Heart left ventricle (tissue), 16 donors: Measurements from ENCODE around the gene ZNF512. TPM values are rescaled to one million over a fixed set of nuclear protein-coding genes. Genes with fewer than 3 reads are reported as not detected.
A peak's percentile ranks its signal among the peaks of the same experiment; 100 is the strongest.

Experiments
- ATAC-seq, 4 donors: fragments of 200-7000 bp; cut with Tn5 transposase; one replicate each; pipeline ENCODE4 v1.9.1; 2020 to 2022; ENCODE audit warnings: moderate library complexity in 4 of 4, mild to moderate bottlenecking in 3 of 4, moderate number of reproducible peaks in 1 of 4
- DNase-seq, 5 donors: peaks; one replicate each; pipeline ENCODE4 v3.0.0-alpha.2; 2020
- H3K27ac ChIP-seq, 12 donors: fragments of 200-600 bp; sonication (generic) in 4 of 12; one replicate each; pipeline versions ENCODE4 v1.5.0 to v1.8.0; 2016 to 2022; ENCODE audit warnings: mild to moderate bottlenecking in 2 of 12
- H3K27me3 ChIP-seq, 9 donors: fragments of 200-600 bp; sonication (generic) in 2 of 9; one replicate each; pipeline versions ENCODE4 v1.5.1 to v1.8.0; 2016 to 2022; ENCODE audit warnings: mild to moderate bottlenecking in 3 of 9
- H3K36me3 ChIP-seq, 9 donors: fragments of 200-600 bp; sonication (generic) in 2 of 9; one replicate each; pipeline versions ENCODE4 v1.5.0 to v1.8.0; 2018 to 2022; ENCODE audit warnings: mild to moderate bottlenecking in 2 of 9
- H3K4me1 ChIP-seq, 12 donors: fragments of 200-600 bp; sonication (generic) in 4 of 12; one replicate each; pipeline versions ENCODE4 v1.5.0 to v1.8.0; 2016 to 2022; ENCODE audit warnings: mild to moderate bottlenecking in 3 of 12
- H3K4me3 ChIP-seq, 12 donors: fragments of 200-600 bp; sonication (generic) in 4 of 12; one replicate each; pipeline versions ENCODE4 v1.5.0 to v1.8.0; 2017 to 2022; ENCODE audit warnings: mild to moderate bottlenecking in 9 of 12, moderate library complexity in 4 of 12
- H3K9me3 ChIP-seq, 12 donors: fragments of 200-600 bp; sonication (generic) in 4 of 12; one replicate each; pipeline versions ENCODE4 v1.5.0 to v1.8.0; 2016 to 2022; ENCODE audit warnings: mild to moderate bottlenecking in 1 of 12
- CTCF ChIP-seq, 12 donors: fragments of 200-600 bp; sonication (generic) in 4 of 12; IDR thresholded peaks; one replicate each; pipeline versions ENCODE4 v1.5.0 to v1.8.0; 2018 to 2022; ENCODE audit warnings: antibody characterized with exemption in 12 of 12, mild to moderate bottlenecking in 5 of 12
- POLR2A ChIP-seq, 2 donors: fragments of 450-650 bp; IDR thresholded peaks; one replicate each; pipeline ENCODE4 v1.6.1; 2017; ENCODE audit warnings: antibody characterized with exemption in 2 of 2, mild to moderate bottlenecking in 2 of 2, moderate library complexity in 2 of 2
- WGBS, 4 donors: extraction: QIAGEN DNeasy Blood & Tissue Kit in 2 of 4; methylation state at CpG; one replicate each; pipeline versions ENCODE4 v1.1.5 to v1.1.7; 2013 to 2018; 5-methylcytosine and 5-hydroxymethylcytosine counted together
- intact Hi-C, 10 donors: fragments of 100-400 bp; cut with DNase I; formaldehyde crosslinking; loops; one replicate each; pipeline versions ENCODE4 v1.11.1 to v1.14.2; 2022
- polyA plus RNA-seq, 2 donors: library from polyadenylated mRNA; stranded (reverse); fragments of 200-250 nt; gene quantifications; one replicate each; pipeline ENCODE4 v1.2.3, GENCODE V29; 2013
- total RNA-seq, 9 donors: library from RNA; depleted of rRNA in 2 of 9; stranded (reverse); fragments of >200 nt in 2 of 9; fragmentation: NEBNext Ultra II Directional in 3 of 9; extraction: Animal tissue kit (Norgen Biotek cat#: 25700) in 3 of 9; gene quantifications; one replicate each; pipeline versions ENCODE4 v1.1.0 to v1.2.4, GENCODE V29; 2016 to 2023
- donor health status: ischemic (EF 13 %, LVEDD 7.1; RV severe dilation, severe dysfunction).
- donor health status: healthy with polysubstance abuse.
- donor health status: DM: no; HTN: yes; CAD: no.
- donor health status: DM: no; HTN: no; CAD: no.
- donor health status: ischemic (EF 25% LVEDD 6.9; RV normal size, moderate dysfunction).
- donor health status: ischemic (EF 25% LVEDD 5.7; RV mildly dilated, moderate dysfunction).
- donor health status: healthy.
- donor health status: DM: yes; HTN: yes; CAD: no.
- donor health status: ischemic (EF 35%, LVEDD 5.7; RV mildly dilated, moderate dysfunction).
- donor health status: nonischemic (EF 11% LVEDD 7.7; RV severe dilation, severe dysfunction).
- donor health status: DM: yes; HTN: yes; CAD: no.
- donor health status: PGD.
- donor health status: ischemic (EF 29% LVEDD 5.4; RV normal size, mild dysfunction).
- donor health status: nonischemic (EF 23%, LVEDD 6.1; RV moderate dilation, normal function).

Gene ZNF512
- total and polyA plus RNA-seq, 11 donors: 8.4 to 31.8 (median 19.4) TPM

- no peaks in the 10 kb centered on the region for H3K27me3 ChIP-seq
- 81 to 94% (median 90%) methylated on average over 1 of the region's 1 CpG for WGBS, 4 donors
Measured at GRCh38 chr2:27661371-27661770, 78.5 kb downstream of the ZNF512 start.

GRCh38 chr2:27663285-27664153 lies 80.7 kb downstream of the ZNF512 start, which contains the start of the genes SLC4A1AP and SUPT7L:
SLC4A1AP (plus strand) TSS chr2:27663889; CDS start chr2:27663915, 26 bp downstream.
SUPT7L (minus strand) TSS chr2:27663614; CDS start chr2:27662192, 1,422 bp downstream.
- H3K9me3 ChIP-seq: no peaks in the 10 kb centered on the region
- DNase-seq (peak; percentile 67 to 86 (median 71)), ATAC-seq (peak; percentile 89 to 91 (median 90))
- peak within 1 kb of the TSS; percentile 83 to 95 (median 92) for H3K27ac ChIP-seq
- peaks cover 0 to 42% (median 27%) of the 10 kb centered on the region in 12 donors for H3K4me1 ChIP-seq
- intact Hi-C loops: no loop called here
- H3K36me3 ChIP-seq: peaks cover 0 to 69% (median 57%) of the 10 kb centered on the region in 9 donors
- peak in 1 of 12 donors; percentile 15 for TF ChIP-seq CTCF (IDR thresholded peaks at IDR 0.05)
- peak in 1 of 2 donors; percentile 19 for TF ChIP-seq POLR2A (IDR thresholded peaks at IDR 0.05)
- H3K27me3 ChIP-seq: no peaks in the 10 kb centered on the region
- H3K4me3 ChIP-seq: peak within 1 kb of the TSS; percentile 66 to 94 (median 86)
- WGBS, 4 donors: 0% methylated on average over 53 to 56 of the region's 56 CpGs

More at GRCh38 chr2:27661371-27661770, 78.5 kb downstream of the ZNF512 start:
- intact Hi-C loops: no loop called here
- Histone ChIP-seq H3K4me1 (peaks cover 0 to 42% (median 27%) of the 10 kb centered on the region in 12 donors), H3K9me3 (no peaks in the 10 kb centered on the region), H3K4me3 (no peak overlapping the region), H3K36me3 (peaks cover 0 to 69% (median 57%) of the 10 kb centered on the region in 9 donors), H3K27ac (no peak overlapping the region)
- DNase-seq (no peak), ATAC-seq (no peak)
- TF ChIP-seq CTCF (IDR thresholded peaks at IDR 0.05) (no peak), POLR2A (IDR thresholded peaks at IDR 0.05) (no peak)

- DNase-seq (no peak), ATAC-seq (peak in 2 of 4 donors; percentile 2 to 6)
- H3K9me3 ChIP-seq: no peaks in the 10 kb centered on the region
- peak overlapping the region; percentile 83 to 95 (median 92) for H3K27ac ChIP-seq
- no peaks in the 10 kb centered on the region for H3K27me3 ChIP-seq
- H3K4me1 ChIP-seq: peaks cover 0 to 42% (median 27%) of the 10 kb centered on the region in 12 donors
- WGBS, 4 donors: 3 to 9% (median 4%) methylated on average over 22 to 28 of the region's 28 CpGs
- no peak for TF ChIP-seq CTCF (IDR thresholded peaks at IDR 0.05)
- no peak for TF ChIP-seq POLR2A (IDR thresholded peaks at IDR 0.05)
- H3K4me3 ChIP-seq: peak overlapping the region; percentile 66 to 94 (median 86)
- H3K36me3 ChIP-seq: peaks cover 0 to 69% (median 57%) of the 10 kb centered on the region in 9 donors
- intact Hi-C loops: no loop called here
Measured at GRCh38 chr2:27664154-27664574, 81.3 kb downstream of the ZNF512 start.
